GM10266 (cell line): Measurements from ENCODE around the gene YLPM1.

Experiments
- DNase-seq: peaks from one replicate; pipeline ENCODE4 v3.0.0; 2012; ENCODE audit errors: extremely low spot score
- TF ChIP-seq, protein P1 (sequence below): IDR thresholded peaks from 2 replicates; pipeline ENCODE4 v1.5.1; 2012; ENCODE audit warnings: mild to moderate bottlenecking, low read depth; ENCODE audit not compliant: control insufficient read depth, insufficient read depth; ENCODE audit errors: missing control alignments

Gene YLPM1

DNA sequence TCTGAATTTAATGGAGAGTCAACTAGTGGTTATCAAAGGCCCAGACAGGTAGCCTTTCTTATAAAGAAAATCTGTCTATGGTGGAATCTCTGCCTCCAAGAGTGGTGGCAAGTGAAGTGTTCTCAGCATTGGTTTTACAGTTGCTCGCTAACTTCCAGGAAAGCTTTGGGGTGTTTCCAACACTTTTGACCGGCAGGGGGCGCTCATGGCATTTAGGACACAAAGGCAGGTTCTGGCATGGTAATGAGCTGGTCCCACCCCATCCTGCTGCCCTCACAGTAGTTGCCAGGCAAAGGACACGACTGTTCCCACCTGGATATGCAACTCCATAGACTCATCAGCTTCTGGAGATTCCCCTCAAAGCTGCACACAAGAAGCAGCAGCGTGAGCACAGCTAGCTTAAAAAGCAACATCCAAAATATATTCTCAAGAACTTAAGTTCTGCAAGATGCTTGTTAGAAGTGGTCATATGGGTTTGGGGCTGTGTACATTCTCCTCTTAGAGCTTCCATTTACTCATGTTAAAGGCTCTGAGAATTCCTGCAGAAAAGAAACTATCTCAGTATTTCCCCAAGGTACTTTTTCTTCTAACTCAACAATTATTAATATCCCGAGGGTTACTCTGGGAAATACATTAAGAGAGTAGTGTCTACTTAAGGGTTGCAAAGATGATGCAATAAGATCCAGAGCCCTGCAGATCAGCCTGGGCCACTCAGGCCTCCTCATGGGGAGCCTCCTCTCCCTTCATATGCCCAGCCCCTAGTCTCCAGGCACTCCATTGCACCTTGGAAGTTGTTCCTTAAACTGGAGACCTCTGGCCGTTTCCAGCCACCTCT lies 98.0 kb downstream of the YLPM1 start:
- TF ChIP-seq, protein P1, sequence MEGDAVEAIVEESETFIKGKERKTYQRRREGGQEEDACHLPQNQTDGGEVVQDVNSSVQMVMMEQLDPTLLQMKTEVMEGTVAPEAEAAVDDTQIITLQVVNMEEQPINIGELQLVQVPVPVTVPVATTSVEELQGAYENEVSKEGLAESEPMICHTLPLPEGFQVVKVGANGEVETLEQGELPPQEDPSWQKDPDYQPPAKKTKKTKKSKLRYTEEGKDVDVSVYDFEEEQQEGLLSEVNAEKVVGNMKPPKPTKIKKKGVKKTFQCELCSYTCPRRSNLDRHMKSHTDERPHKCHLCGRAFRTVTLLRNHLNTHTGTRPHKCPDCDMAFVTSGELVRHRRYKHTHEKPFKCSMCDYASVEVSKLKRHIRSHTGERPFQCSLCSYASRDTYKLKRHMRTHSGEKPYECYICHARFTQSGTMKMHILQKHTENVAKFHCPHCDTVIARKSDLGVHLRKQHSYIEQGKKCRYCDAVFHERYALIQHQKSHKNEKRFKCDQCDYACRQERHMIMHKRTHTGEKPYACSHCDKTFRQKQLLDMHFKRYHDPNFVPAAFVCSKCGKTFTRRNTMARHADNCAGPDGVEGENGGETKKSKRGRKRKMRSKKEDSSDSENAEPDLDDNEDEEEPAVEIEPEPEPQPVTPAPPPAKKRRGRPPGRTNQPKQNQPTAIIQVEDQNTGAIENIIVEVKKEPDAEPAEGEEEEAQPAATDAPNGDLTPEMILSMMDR = peak; percentile 86
- peak; percentile 77 for DNase-seq

DNA sequence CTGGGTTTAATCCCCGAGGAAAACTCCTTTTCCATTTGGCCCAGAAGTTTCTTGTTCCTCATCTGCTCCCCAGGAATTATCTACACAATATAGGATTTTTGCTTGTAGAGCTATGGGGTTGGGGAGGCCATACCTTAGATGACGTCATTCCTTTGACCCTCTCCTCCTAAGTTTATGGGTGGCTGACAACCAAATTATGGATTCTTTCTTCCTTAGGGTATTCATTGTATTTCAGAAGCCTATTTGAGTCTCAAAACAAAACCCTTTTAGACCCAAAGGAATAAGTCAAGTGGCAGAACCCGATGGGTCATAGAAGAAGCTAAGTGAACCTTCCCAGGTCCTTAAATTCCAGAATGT lies 98.6 kb downstream of the YLPM1 start:
- DNase-seq = no peak
- TF ChIP-seq, protein P1 = no peak

DNA sequence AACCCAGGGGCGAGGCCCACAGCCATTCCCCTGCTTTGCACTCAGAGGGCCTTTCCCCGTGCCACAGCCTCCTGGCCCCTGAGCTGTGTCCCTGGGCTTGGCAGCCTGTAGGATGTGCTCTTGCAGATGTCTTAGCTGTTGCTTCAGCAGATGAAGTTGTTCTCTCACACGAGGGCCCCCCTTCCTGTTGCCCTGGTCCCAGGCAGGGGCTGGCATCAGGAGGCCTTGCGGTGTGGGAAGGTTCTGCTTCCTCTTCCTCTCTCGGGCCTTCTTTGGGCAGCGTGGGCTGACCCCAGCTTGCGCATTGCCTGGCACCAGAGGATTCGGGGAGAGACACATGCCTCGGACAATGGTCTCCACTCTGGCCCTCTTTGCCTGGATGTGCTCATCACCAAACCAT lies 100.2 kb downstream of the YLPM1 start:
- TF ChIP-seq, protein P1 = no peak
- no peak for DNase-seq

DNA sequence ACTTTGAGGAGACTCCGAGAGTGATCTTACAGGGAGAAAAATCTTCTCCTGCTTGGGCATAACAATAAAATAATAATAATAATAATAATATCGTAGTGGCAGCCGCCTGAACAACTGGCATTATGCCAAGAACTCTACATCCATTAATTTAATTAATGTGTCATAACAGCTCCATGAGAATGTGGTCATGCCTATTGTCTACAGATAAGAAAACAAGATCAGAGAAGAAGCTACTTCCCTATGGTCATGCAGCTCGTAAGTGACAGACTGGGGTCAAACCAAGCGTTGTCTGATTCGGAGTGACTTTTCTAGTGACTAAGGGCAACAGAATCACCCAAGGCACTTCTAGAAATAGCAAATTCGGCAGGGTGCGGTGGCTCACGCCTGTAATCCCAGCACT lies 101.1 kb downstream of the YLPM1 start:
- DNase-seq = no peak
- TF ChIP-seq, protein P1 = no peak

DNA sequence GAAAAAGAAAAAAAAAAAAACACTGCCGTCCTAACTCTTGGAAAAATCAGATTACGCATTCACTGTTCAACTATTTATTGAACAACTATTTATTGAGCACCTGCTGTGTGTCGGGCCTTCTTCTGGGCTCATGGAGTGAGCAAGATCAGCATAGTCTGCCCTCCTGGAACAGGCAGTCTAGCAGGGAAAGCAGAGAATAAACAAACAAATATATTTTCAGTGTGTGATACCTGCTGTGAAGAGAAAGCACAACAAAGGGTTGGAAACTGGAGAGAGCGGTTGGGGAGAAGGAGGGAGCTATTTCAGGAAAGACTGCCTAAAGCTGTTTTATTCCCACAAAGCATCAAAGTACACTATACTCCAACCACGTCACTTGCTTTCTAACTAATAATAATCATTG lies 102.0 kb downstream of the YLPM1 start:
- TF ChIP-seq, protein P1 = no peak
- no peak for DNase-seq

DNA sequence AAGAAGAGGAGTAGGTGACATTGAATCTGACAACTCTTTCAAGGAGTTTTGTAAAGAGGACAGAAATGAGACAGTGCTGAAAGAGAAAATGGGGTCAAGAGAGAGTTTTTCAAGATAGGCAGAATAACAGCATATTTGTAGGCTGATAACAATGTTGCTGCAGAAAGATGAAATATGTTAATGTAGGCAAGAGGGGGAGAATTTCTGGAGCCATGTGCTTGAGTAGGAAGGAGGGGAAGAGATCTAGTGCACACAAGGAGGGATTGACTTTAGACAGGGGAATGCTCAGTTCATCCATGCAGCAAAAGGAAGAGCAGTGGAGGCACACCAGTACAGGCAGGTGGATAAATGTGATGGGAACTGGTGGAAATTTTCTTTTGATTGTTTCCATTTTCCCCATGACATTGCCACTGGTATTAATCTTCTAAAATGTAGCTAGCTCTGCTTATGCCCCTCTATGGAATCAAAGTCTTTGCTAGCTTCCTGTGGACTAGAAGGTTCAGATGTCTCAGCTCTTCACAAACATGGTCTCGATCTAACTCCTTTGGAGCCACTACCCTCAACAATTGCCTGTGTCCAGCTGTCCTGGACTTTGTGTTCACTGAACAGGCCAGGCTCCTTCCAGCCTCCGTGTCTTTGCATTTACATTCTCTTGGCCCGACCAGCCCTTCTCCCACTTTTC lies 103.7 kb downstream of the YLPM1 start:
- no peak for DNase-seq
- TF ChIP-seq, protein P1 = no peak

DNA sequence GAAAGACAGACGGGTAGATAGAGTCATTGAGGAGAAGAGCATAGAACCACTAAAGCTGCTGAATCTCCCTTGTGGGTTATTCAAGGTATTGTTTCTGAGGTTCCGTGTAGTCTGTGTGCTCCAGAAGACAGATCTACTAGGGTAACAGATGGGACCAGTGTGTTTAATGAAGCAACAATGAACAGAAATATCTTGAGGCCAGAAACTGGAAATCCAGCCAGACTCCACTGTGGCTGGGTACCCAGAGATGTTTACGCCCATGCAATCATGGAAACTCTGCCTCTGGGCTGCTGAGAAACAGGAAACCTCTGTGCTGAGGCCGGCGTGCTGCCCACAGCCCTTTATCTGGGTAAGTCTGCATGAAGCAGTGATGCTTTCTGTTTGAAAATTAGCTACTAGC lies 104.6 kb downstream of the YLPM1 start:
- TF ChIP-seq, protein P1 = no peak
- no peak for DNase-seq
